Measurements from ENCODE around the gene F5.
"Not testable (repeated sequence)": the region's sequence is repeated elsewhere in the genome, so short reads cannot be mapped to it uniquely, and the experiment has no call there.

The F5 gene

GRCh38 chr1:169534653-169535052 is 51.6 kb downstream of the F5 start:
- Histone ChIP-seq H3K9me3 (ENCODE audit: severe bottlenecking) (no peaks in the 10 kb centered on the region), H3K4me3 (ENCODE audit: low read depth, low read length) (no peak overlapping the region), H3K36me3 (no peaks in the 10 kb centered on the region), H3K27me3 (ENCODE audit: insufficient read depth, low read depth, severe bottlenecking) (no peaks in the 10 kb centered on the region), H3K27ac (no peak overlapping the region)
- no peak for TF ChIP-seq CTCF (IDR thresholded peaks at IDR 0.05; ENCODE audit: low read depth, low read length)
- DNase-seq: no peak

DNA sequence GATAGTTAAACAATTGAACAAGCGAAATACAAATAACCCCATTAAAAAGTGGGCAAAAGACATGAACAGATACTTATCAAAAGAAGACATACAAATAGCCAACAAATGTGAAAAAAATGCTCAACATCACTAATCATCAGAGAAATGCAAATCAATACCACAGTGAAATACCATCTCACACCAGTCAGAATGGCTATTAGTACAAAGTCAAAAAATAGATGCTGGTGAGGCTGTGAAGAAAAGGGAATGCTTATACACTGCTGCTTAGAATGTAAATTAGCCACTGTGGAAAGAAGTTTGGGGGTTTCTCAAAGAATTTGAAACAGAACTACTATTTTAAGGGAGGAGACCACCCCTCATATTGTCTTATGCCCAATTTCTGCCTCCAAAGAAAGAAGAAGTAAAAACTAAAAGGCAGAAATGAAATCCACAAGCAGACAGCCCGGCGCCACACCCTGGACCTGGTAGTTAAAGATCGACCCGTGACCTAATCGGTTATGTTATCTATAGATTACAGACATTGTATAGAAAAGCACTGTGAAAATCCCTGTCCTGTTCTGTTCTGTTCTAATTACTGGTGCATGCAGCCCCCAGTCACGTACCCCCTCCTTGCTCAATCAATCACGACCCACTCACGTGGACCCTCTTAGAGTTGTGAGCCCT is 52.6 kb downstream of the F5 start:
- H3K36me3 ChIP-seq; H3K9me3 ChIP-seq (ENCODE audit: severe bottlenecking); H3K27ac ChIP-seq; H3K27me3 ChIP-seq (ENCODE audit: insufficient read depth, low read depth, severe bottlenecking); H3K4me3 ChIP-seq (ENCODE audit: low read depth, low read length); DNase-seq: not testable (repeated sequence)

DNA sequence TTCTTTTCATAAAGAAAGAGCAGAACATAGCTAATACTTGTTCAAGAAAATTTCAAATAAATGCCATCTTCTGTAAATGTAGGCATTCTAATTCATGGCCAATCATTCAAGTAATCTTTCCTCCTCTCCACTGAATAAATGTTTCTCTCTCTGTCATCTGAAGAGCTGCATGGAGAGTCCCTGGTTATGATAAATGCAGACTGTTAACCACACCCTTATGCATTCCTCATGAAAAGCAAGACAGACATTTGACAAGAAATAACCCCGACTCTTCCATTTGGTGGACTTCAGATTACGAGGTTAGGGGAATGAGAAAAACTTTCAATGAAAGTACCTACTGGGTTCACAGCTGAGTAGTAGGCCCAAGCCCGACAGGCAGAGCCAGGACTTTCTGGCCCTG is 55.8 kb downstream of the F5 start:
- no peak for DNase-seq
- no peak overlapping the region for H3K27ac ChIP-seq
- H3K27me3 ChIP-seq (ENCODE audit: insufficient read depth, low read depth, severe bottlenecking): no peaks in the 10 kb centered on the region
- TF ChIP-seq CTCF (IDR thresholded peaks at IDR 0.05; ENCODE audit: low read depth, low read length): no peak
- no peak overlapping the region for H3K4me3 ChIP-seq (ENCODE audit: low read depth, low read length)
- H3K9me3 ChIP-seq (ENCODE audit: severe bottlenecking): no peaks in the 10 kb centered on the region
- no peaks in the 10 kb centered on the region for H3K36me3 ChIP-seq

- no peaks in the 10 kb centered on the region for H3K9me3 ChIP-seq (ENCODE audit: severe bottlenecking)
- no peak for DNase-seq
- H3K27ac ChIP-seq: no peak overlapping the region
- H3K36me3 ChIP-seq: no peaks in the 10 kb centered on the region
- no peaks in the 10 kb centered on the region for H3K27me3 ChIP-seq (ENCODE audit: insufficient read depth, low read depth, severe bottlenecking)
- H3K4me3 ChIP-seq (ENCODE audit: low read depth, low read length): no peak overlapping the region
- no peak for TF ChIP-seq CTCF (IDR thresholded peaks at IDR 0.05; ENCODE audit: low read depth, low read length)
Observed at GRCh38 chr1:169529068-169529642, 57.1 kb downstream of the F5 start.

DNA sequence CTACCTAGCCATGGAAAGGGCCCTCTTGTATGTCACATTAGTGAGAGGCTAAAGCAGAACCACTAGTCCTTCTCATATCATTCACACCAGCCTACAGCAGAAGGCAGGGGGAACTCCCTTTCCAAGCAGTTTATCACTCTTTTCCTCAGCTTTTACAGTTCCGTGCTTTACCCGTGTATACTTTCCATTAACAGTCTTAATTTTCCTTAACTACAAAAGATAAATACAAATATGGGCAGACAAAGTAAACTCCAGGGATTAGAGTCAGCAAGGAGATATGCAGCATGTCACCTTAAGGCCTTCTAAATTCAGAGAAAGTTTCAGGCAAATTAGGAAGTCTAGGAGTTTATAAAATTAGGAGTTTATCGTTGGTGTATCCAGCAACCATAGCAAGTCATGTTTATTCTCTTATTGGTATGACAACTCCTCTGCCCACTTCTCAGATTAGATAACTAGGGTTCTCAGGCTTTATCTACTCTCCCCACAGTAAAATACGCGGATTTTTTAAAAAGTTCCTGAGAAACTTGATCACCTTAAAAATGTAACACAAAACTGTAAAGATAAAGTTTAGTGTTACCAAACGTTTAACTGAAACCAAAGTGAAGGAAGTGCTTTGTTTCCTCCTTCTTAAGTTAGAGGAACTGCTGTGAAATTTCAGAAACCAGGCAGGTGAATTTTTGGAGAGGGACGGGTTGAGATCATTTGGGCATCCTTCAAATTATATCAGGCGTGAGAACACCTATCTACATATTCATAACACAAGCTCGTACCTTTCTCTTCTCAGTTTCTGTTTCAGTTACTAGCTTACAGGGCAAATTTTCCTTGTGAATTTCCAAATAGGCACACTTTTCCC is 57.8 kb downstream of the F5 start:
- Histone ChIP-seq H3K36me3 (no peaks in the 10 kb centered on the region), H3K4me3 (ENCODE audit: low read depth, low read length) (no peak overlapping the region), H3K27me3 (ENCODE audit: insufficient read depth, low read depth, severe bottlenecking) (no peaks in the 10 kb centered on the region), H3K9me3 (ENCODE audit: severe bottlenecking) (no peaks in the 10 kb centered on the region), H3K27ac (no peak overlapping the region)
- TF ChIP-seq CTCF (IDR thresholded peaks at IDR 0.05; ENCODE audit: low read depth, low read length): no peak
- DNase-seq: no peak

GRCh38 chr1:169527451-169528214 is 58.6 kb downstream of the F5 start:
- no peak overlapping the region for H3K4me3 ChIP-seq (ENCODE audit: low read depth, low read length)
- TF ChIP-seq CTCF (IDR thresholded peaks at IDR 0.05; ENCODE audit: low read depth, low read length): no peak
- H3K9me3 ChIP-seq (ENCODE audit: severe bottlenecking): no peaks in the 10 kb centered on the region
- no peaks in the 10 kb centered on the region for H3K36me3 ChIP-seq
- no peak overlapping the region for H3K27ac ChIP-seq
- no peaks in the 10 kb centered on the region for H3K27me3 ChIP-seq (ENCODE audit: insufficient read depth, low read depth, severe bottlenecking)
- no peak for DNase-seq
